ENCODE results near the gene NETO1.
A peak's percentile ranks its signal among the peaks of the same experiment; 100 is the strongest.

- TF ChIP-seq CTCF (conservative IDR thresholded peaks at IDR 0.05; ENCODE audit: low read length) (peak; percentile 41), EZH2phosphoT487 (IDR thresholded peaks at IDR 0.05; ENCODE audit: borderline replicate concordance, low read depth, low read length) (no peak)
These were observed 166.7 kb downstream of the NETO1 start for GRCh38 chr18:72700961-72701710.
